ENCODE data around the gene PIK3R3.
"Not testable (repeated sequence)": the region's sequence is repeated elsewhere in the genome, so short reads cannot be mapped to it uniquely, and the experiment has no call there.

PIK3R3 gene

GRCh38 chr1:46057215-46057614 is 75.2 kb downstream of the PIK3R3 start:
- H3K27me3 ChIP-seq (ENCODE audit: control insufficient read depth in 1 of 2, insufficient read depth in 2 of 2, low read length in 2 of 2); H3K36me3 ChIP-seq (ENCODE audit: insufficient read depth, low read length): not testable (repeated sequence)

GRCh38 chr1:46056325-46056724 is 76.1 kb downstream of the PIK3R3 start:
- Histone ChIP-seq H3K27me3 (ENCODE audit: control insufficient read depth in 1 of 2, insufficient read depth in 2 of 2, low read length in 2 of 2) (no peaks in the 10 kb centered on the region), H3K9ac (ENCODE audit: low read length) (no peak overlapping the region)

More at GRCh38 chr1:46057215-46057614, 75.2 kb downstream of the PIK3R3 start:
- not testable (repeated sequence) for H3K4me3 ChIP-seq (ENCODE audit: low read depth in 1 of 2, low read length in 2 of 2); H3K9ac ChIP-seq (ENCODE audit: low read length); H3K9me3 ChIP-seq (ENCODE audit: low read length); H3K4me1 ChIP-seq (ENCODE audit: insufficient read depth, low read length); H3K27ac ChIP-seq (ENCODE audit: low read depth, low read length)

GRCh38 chr1:46053734-46054133 is 78.7 kb downstream of the PIK3R3 start:
- Histone ChIP-seq H3K27me3 (ENCODE audit: control insufficient read depth in 1 of 2, insufficient read depth in 2 of 2, low read length in 2 of 2) (no peaks in the 10 kb centered on the region), H3K9me3 (ENCODE audit: low read length) (no peaks in the 10 kb centered on the region), H3K27ac (ENCODE audit: low read depth, low read length) (no peak overlapping the region), H3K4me3 (ENCODE audit: low read depth in 1 of 2, low read length in 2 of 2) (no peak overlapping the region), H3K4me1 (ENCODE audit: insufficient read depth, low read length) (no peaks in the 10 kb centered on the region), H3K36me3 (ENCODE audit: insufficient read depth, low read length) (no peaks in the 10 kb centered on the region), H3K9ac (ENCODE audit: low read length) (no peak overlapping the region)

More at GRCh38 chr1:46056325-46056724, 76.1 kb downstream of the PIK3R3 start:
- Histone ChIP-seq H3K4me3 (ENCODE audit: low read depth in 1 of 2, low read length in 2 of 2) (no peak overlapping the region), H3K27ac (ENCODE audit: low read depth, low read length) (no peak overlapping the region), H3K36me3 (ENCODE audit: insufficient read depth, low read length) (no peaks in the 10 kb centered on the region), H3K4me1 (ENCODE audit: insufficient read depth, low read length) (no peaks in the 10 kb centered on the region), H3K9me3 (ENCODE audit: low read length) (no peaks in the 10 kb centered on the region)

GRCh38 chr1:46044116-46044515 is 88.3 kb downstream of the PIK3R3 start:
- Histone ChIP-seq H3K36me3 (ENCODE audit: insufficient read depth, low read length) (no peaks in the 10 kb centered on the region), H3K27ac (ENCODE audit: low read depth, low read length) (no peak overlapping the region), H3K4me3 (ENCODE audit: low read depth in 1 of 2, low read length in 2 of 2) (no peak overlapping the region), H3K9me3 (ENCODE audit: low read length) (no peaks in the 10 kb centered on the region), H3K9ac (ENCODE audit: low read length) (no peak overlapping the region), H3K4me1 (ENCODE audit: insufficient read depth, low read length) (no peaks in the 10 kb centered on the region), H3K27me3 (ENCODE audit: control insufficient read depth in 1 of 2, insufficient read depth in 2 of 2, low read length in 2 of 2) (no peaks in the 10 kb centered on the region)

GRCh38 chr1:46043458-46044017 is 88.9 kb downstream of the PIK3R3 start:
- no peak overlapping the region for H3K4me3 ChIP-seq (ENCODE audit: low read depth in 1 of 2, low read length in 2 of 2)
- H3K9me3 ChIP-seq (ENCODE audit: low read length): no peaks in the 10 kb centered on the region
- no peaks in the 10 kb centered on the region for H3K36me3 ChIP-seq (ENCODE audit: insufficient read depth, low read length)
- no peak overlapping the region for H3K27ac ChIP-seq (ENCODE audit: low read depth, low read length)
- H3K9ac ChIP-seq (ENCODE audit: low read length): no peak overlapping the region
- H3K27me3 ChIP-seq (ENCODE audit: control insufficient read depth in 1 of 2, insufficient read depth in 2 of 2, low read length in 2 of 2): no peaks in the 10 kb centered on the region
- H3K4me1 ChIP-seq (ENCODE audit: insufficient read depth, low read length): no peaks in the 10 kb centered on the region

GRCh38 chr1:46041974-46042373 is 90.5 kb downstream of the PIK3R3 start:
- H3K9me3 ChIP-seq (ENCODE audit: low read length): no peaks in the 10 kb centered on the region
- no peaks in the 10 kb centered on the region for H3K36me3 ChIP-seq (ENCODE audit: insufficient read depth, low read length)
- H3K4me1 ChIP-seq (ENCODE audit: insufficient read depth, low read length): peaks cover 5% of the 10 kb centered on the region
- no peak overlapping the region for H3K27ac ChIP-seq (ENCODE audit: low read depth, low read length)
- H3K4me3 ChIP-seq (ENCODE audit: low read depth in 1 of 2, low read length in 2 of 2): no peak overlapping the region
- H3K27me3 ChIP-seq (ENCODE audit: control insufficient read depth in 1 of 2, insufficient read depth in 2 of 2, low read length in 2 of 2): no peaks in the 10 kb centered on the region
- H3K9ac ChIP-seq (ENCODE audit: low read length): no peak overlapping the region

GRCh38 chr1:46041551-46041950 is 90.9 kb downstream of the PIK3R3 start:
- Histone ChIP-seq H3K9me3 (ENCODE audit: low read length) (no peaks in the 10 kb centered on the region), H3K27me3 (ENCODE audit: control insufficient read depth in 1 of 2, insufficient read depth in 2 of 2, low read length in 2 of 2) (no peaks in the 10 kb centered on the region), H3K4me1 (ENCODE audit: insufficient read depth, low read length) (peaks cover 9% of the 10 kb centered on the region), H3K9ac (ENCODE audit: low read length) (no peak overlapping the region), H3K36me3 (ENCODE audit: insufficient read depth, low read length) (no peaks in the 10 kb centered on the region), H3K27ac (ENCODE audit: low read depth, low read length) (no peak overlapping the region), H3K4me3 (ENCODE audit: low read depth in 1 of 2, low read length in 2 of 2) (no peak overlapping the region)

- Histone ChIP-seq H3K36me3 (ENCODE audit: insufficient read depth, low read length) (no peaks in the 10 kb centered on the region), H3K4me3 (ENCODE audit: low read depth in 1 of 2, low read length in 2 of 2) (no peak overlapping the region), H3K9me3 (ENCODE audit: low read length) (no peaks in the 10 kb centered on the region), H3K4me1 (ENCODE audit: insufficient read depth, low read length) (peaks cover 9% of the 10 kb centered on the region), H3K9ac (ENCODE audit: low read length) (no peak overlapping the region), H3K27me3 (ENCODE audit: control insufficient read depth in 1 of 2, insufficient read depth in 2 of 2, low read length in 2 of 2) (no peaks in the 10 kb centered on the region), H3K27ac (ENCODE audit: low read depth, low read length) (no peak overlapping the region)
Observed at GRCh38 chr1:46039571-46040052, 92.8 kb downstream of the PIK3R3 start.

- no peak overlapping the region for H3K9ac ChIP-seq (ENCODE audit: low read length)
- no peaks in the 10 kb centered on the region for H3K9me3 ChIP-seq (ENCODE audit: low read length)
- no peak overlapping the region for H3K27ac ChIP-seq (ENCODE audit: low read depth, low read length)
- H3K27me3 ChIP-seq (ENCODE audit: control insufficient read depth in 1 of 2, insufficient read depth in 2 of 2, low read length in 2 of 2): no peaks in the 10 kb centered on the region
- H3K36me3 ChIP-seq (ENCODE audit: insufficient read depth, low read length): peaks cover 4% of the 10 kb centered on the region
- H3K4me1 ChIP-seq (ENCODE audit: insufficient read depth, low read length): peaks cover 9% of the 10 kb centered on the region
- no peak overlapping the region for H3K4me3 ChIP-seq (ENCODE audit: low read depth in 1 of 2, low read length in 2 of 2)
Observed at GRCh38 chr1:46036894-46037839, 95.3 kb downstream of the PIK3R3 start.

GRCh38 chr1:46034601-46035516 is 97.6 kb downstream of the PIK3R3 start:
- peaks cover 9% of the 10 kb centered on the region for H3K4me1 ChIP-seq (ENCODE audit: insufficient read depth, low read length)
- no peak overlapping the region for H3K4me3 ChIP-seq (ENCODE audit: low read depth in 1 of 2, low read length in 2 of 2)
- H3K9ac ChIP-seq (ENCODE audit: low read length): no peak overlapping the region
- H3K27me3 ChIP-seq (ENCODE audit: control insufficient read depth in 1 of 2, insufficient read depth in 2 of 2, low read length in 2 of 2): no peaks in the 10 kb centered on the region
- peaks cover 21% of the 10 kb centered on the region for H3K36me3 ChIP-seq (ENCODE audit: insufficient read depth, low read length)
- no peaks in the 10 kb centered on the region for H3K9me3 ChIP-seq (ENCODE audit: low read length)
- no peak overlapping the region for H3K27ac ChIP-seq (ENCODE audit: low read depth, low read length)

All from muscle layer of colon (tissue), 2 donors.